GM12878 (cell line): Measurements from ENCODE around the gene RNASE7. TPM values are rescaled to one million over a fixed set of nuclear protein-coding genes. Genes with fewer than 3 reads are reported as not detected.

Source experiments
- ATF3 ChIP-seq: IDR thresholded peaks from 2 replicates; pipeline ENCODE4 v1.6.1; 2011; ENCODE audit warnings: low read depth, mild to moderate bottlenecking, low read length, moderate library complexity, borderline replicate concordance; ENCODE audit errors: extremely low read depth
- CHD1 ChIP-seq: IDR thresholded peaks from 2 replicates; pipeline ENCODE4 v1.6.1; 2012; ENCODE audit warnings: low read depth, low read length, improper control_type of control experiment
- CUX1 ChIP-seq: IDR thresholded peaks from 2 replicates; pipeline ENCODE4 v1.6.1; 2012; ENCODE audit warnings: improper control_type of control experiment, low read depth, low read length; ENCODE audit not compliant: insufficient replicate concordance
- NFIC ChIP-seq: IDR thresholded peaks from 2 replicates; pipeline ENCODE4 v1.6.1; 2012; ENCODE audit warnings: low read depth, mild to moderate bottlenecking, inconsistent platforms, low read length, moderate library complexity
- PRDM15 ChIP-seq: fragments of 450-650 bp; formaldehyde crosslinking; IDR thresholded peaks from 2 replicates; pipeline ENCODE4 v1.4.0; 2020; ENCODE audit warnings: mild to moderate bottlenecking, moderate library complexity
- polyA plus RNA-seq, 11 experiments: library from polyadenylated mRNA; depleted of rRNA in 4 of 11; unstranded in 6 of 11; stranded (reverse) in 5 of 11; fragments of >200 nt; fragmentation: Nextera tagmentation in 4 of 11; fragmentation: Illumina TruSeq in 1 of 11; extraction: Ambion mirVana in 4 of 11; extraction: Trizol in 1 of 11; gene quantifications; 1 replicate in 1 of 11; 2 replicates in 10 of 11; pipeline versions ENCODE4 v1.2.1 to v1.2.3, GENCODE V29; 2011 to 2016; ENCODE audit warnings: inconsistent platforms in 2 of 11, missing spikeins in 2 of 11, low read depth in 1 of 11
- total RNA-seq, 4 experiments: library from RNA; depleted of rRNA in 3 of 4; stranded (reverse); fragments of >200 nt in 3 of 4; fragmentation: Illumina TruSeq in 1 of 4; extraction: Trizol in 1 of 4; gene quantifications; 2 replicates each; pipeline versions ENCODE4 v1.2.1 to v1.2.3, GENCODE V29; 2013 to 2021

The RNASE7 gene
- total and polyA plus RNA-seq, 10 of the 15 experiments (the other 5 are each of a cell fraction or from before 2014, with no cell fraction given), result not detected

GRCh38 chr14:21041676-21042433 is at the start of gene RNASE7 (continued):
- TF ChIP-seq PRDM15 (CRISPR knock-in tag), result no peak
- TF ChIP-seq ATF3, result no peak
- no peak for TF ChIP-seq CUX1
- TF ChIP-seq NFIC, result no peak
- TF ChIP-seq CHD1, result no peak
